Measurements from ENCODE around the gene DELE1. TPM values are rescaled to one million over a fixed set of nuclear protein-coding genes. Genes with fewer than 3 reads are reported as not detected.

DELE1 gene
- total RNA-seq, 4 donors from 2014 or later, result 76.0 to 144 (median 96.0) TPM

DNA sequence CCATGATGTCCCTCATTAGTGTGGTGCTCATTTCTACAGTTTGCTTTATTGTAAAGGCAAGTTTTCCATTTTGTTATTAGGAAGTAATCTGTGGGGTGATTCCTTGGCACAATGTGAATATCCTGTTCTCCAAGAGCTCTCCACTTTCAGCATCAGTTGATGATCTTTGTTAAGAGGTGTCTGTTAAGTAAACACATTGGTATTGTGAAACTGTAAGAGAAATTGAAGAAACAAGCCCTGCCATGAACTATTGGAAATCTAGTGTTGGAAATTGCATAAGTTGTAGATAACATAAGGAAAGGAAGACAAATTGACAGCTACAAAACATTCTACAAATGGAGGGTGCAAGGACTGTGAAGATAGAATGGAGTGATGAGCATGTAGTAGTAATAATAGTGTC is 62.4 kb downstream of the DELE1 start:
- no peak overlapping the region for H3K27ac ChIP-seq
- no peaks in the 10 kb centered on the region for H3K4me1 ChIP-seq
- DNase-seq, result no peak
- H3K27me3 ChIP-seq, result no peaks in the 10 kb centered on the region
- no peaks in the 10 kb centered on the region for H3K9me3 ChIP-seq
- no peak overlapping the region for H3K4me3 ChIP-seq
- no peak for TF ChIP-seq POLR2A (IDR thresholded peaks at IDR 0.05)
- TF ChIP-seq CTCF (IDR thresholded peaks at IDR 0.05), result no peak
- H3K36me3 ChIP-seq, result peaks cover 0 to 90% (median 3%) of the 10 kb centered on the region in 3 donors

GRCh38 chr5:141989720-141990119 is 66.0 kb downstream of the DELE1 start:
- H3K4me1 ChIP-seq, result no peaks in the 10 kb centered on the region
- H3K36me3 ChIP-seq, result peaks cover 0 to 77% (median 0%) of the 10 kb centered on the region in 3 donors
- TF ChIP-seq POLR2A (IDR thresholded peaks at IDR 0.05) (no peak), CTCF (IDR thresholded peaks at IDR 0.05) (no peak)
- H3K9me3 ChIP-seq, result no peaks in the 10 kb centered on the region
- H3K27ac ChIP-seq, result no peak overlapping the region
- no peak overlapping the region for H3K4me3 ChIP-seq
- H3K27me3 ChIP-seq, result no peaks in the 10 kb centered on the region
- no peak for DNase-seq

Other genes with a start within 250 kb of the DELE1 start
- gene ARAP3, start 241.6 kb upstream of the DELE1 start, total RNA-seq, result 10 to 100 TPM in 2 of 4 donors, 1 to 10 TPM in 2; 1.1 to 13.2 (median 9.7) TPM
- gene PCDH1, start 45.5 kb upstream of the DELE1 start, total RNA-seq, result 100 to 1,000 TPM in 3 of 4 donors, 10 to 100 TPM in 1; 64.4 to 169 (median 164) TPM
- gene PCDH12, start 34.3 kb downstream of the DELE1 start, total RNA-seq, result 1 to 10 TPM in 2 of 4 donors, under 1 TPM in 2; 0.53 to 1.7 (median 1.1) TPM
- 10 to 100 TPM; 20.6 to 37.8 (median 34.6) TPM for gene RNF14, start 45.2 kb downstream of the DELE1 start, total RNA-seq
- gene GNPDA1, start 89.2 kb downstream of the DELE1 start, total RNA-seq, result 10 to 100 TPM; 14.9 to 31.9 (median 23.5) TPM
- gene NDFIP1, start 184.9 kb downstream of the DELE1 start, total RNA-seq, result 100 to 1,000 TPM in 2 of 4 donors, 10 to 100 TPM in 2; 30.5 to 112 (median 93.0) TPM